Measurements from ENCODE around the gene OR8H1. TPM values are rescaled to one million over a fixed set of nuclear protein-coding genes. Genes with fewer than 3 reads are reported as not detected.

The OR8H1 gene
- total RNA-seq (not detected), polyA plus RNA-seq (not detected)

- ChIA-PET POLR2A (ENCODE audit: partially characterized antibody) (no interaction called here), CTCF (ENCODE audit: partially characterized antibody) (no interaction called here)
- peaks cover 0 to 8% of the 10 kb centered on the region in 2 donors for H3K9me3 ChIP-seq (ENCODE audit: control insufficient read depth in 1 of 2, low read length in 2 of 2)
- no peaks in the 10 kb centered on the region for H3K4me1 ChIP-seq (ENCODE audit: insufficient read depth, low read length)
- H3K27ac ChIP-seq (ENCODE audit: low read depth, low read length), result no peak within 1 kb of the TSS
- H3K4me1 Mint-ChIP-seq, result no peaks in the 10 kb centered on the region
- H3K4me3 Mint-ChIP-seq, result no peak within 1 kb of the TSS
- no peak within 1 kb of the TSS for H3K27ac Mint-ChIP-seq
- H3K27me3 ChIP-seq (ENCODE audit: insufficient read depth, low read length), result no peaks in the 10 kb centered on the region
- no peaks in the 10 kb centered on the region for H3K36me3 Mint-ChIP-seq
- no peaks in the 10 kb centered on the region for H3K27me3 Mint-ChIP-seq
- intact Hi-C loops (cut with micrococcal nuclease), result no loop called here
- H3K4me3 ChIP-seq (ENCODE audit: low read length in 2 of 2), result no peak within 1 kb of the TSS
- H3K36me3 ChIP-seq (ENCODE audit: insufficient read depth, low read length), result no peaks in the 10 kb centered on the region
- peaks cover 0 to 20% (median 7%) of the 10 kb centered on the region in 8 donors for H3K9me3 Mint-ChIP-seq
- no peak for DNase-seq
Measured at GRCh38 chr11:56292154-56292553, at the start of gene OR8H1. OR8H1 (minus strand) TSS chr11:56292254; CDS start chr11:56291062, 1,192 bp downstream.

- ChIA-PET POLR2A (ENCODE audit: partially characterized antibody) (no interaction called here), CTCF (ENCODE audit: partially characterized antibody) (no interaction called here)
- H3K36me3 Mint-ChIP-seq, result no peaks in the 10 kb centered on the region
- H3K4me3 ChIP-seq (ENCODE audit: low read length in 2 of 2), result no peak overlapping the region
- H3K4me1 Mint-ChIP-seq, result no peaks in the 10 kb centered on the region
- no peak overlapping the region for H3K27ac ChIP-seq (ENCODE audit: low read depth, low read length)
- H3K27me3 ChIP-seq (ENCODE audit: insufficient read depth, low read length), result no peaks in the 10 kb centered on the region
- H3K4me1 ChIP-seq (ENCODE audit: insufficient read depth, low read length), result no peaks in the 10 kb centered on the region
- no peaks in the 10 kb centered on the region for H3K9me3 ChIP-seq (ENCODE audit: control insufficient read depth in 1 of 2, low read length in 2 of 2)
- H3K4me3 Mint-ChIP-seq, result no peak overlapping the region
- peaks cover 5 to 40% (median 27%) of the 10 kb centered on the region in 8 donors for H3K9me3 Mint-ChIP-seq
- intact Hi-C loops (cut with micrococcal nuclease), result no loop called here
- DNase-seq, result no peak
- H3K36me3 ChIP-seq (ENCODE audit: insufficient read depth, low read length), result no peaks in the 10 kb centered on the region
- H3K27me3 Mint-ChIP-seq, result no peaks in the 10 kb centered on the region
- H3K27ac Mint-ChIP-seq, result no peak overlapping the region
Measured at GRCh38 chr11:56340289-56340688, 48.2 kb upstream of the OR8H1 start.

- no peak for DNase-seq
- Histone ChIP-seq H3K27ac (ENCODE audit: low read depth, low read length) (no peak overlapping the region), H3K4me3 (ENCODE audit: low read length in 2 of 2) (no peak overlapping the region), H3K27me3 (ENCODE audit: insufficient read depth, low read length) (no peaks in the 10 kb centered on the region), H3K9me3 (ENCODE audit: control insufficient read depth in 1 of 2, low read length in 2 of 2) (no peaks in the 10 kb centered on the region), H3K36me3 (ENCODE audit: insufficient read depth, low read length) (no peaks in the 10 kb centered on the region), H3K4me1 (ENCODE audit: insufficient read depth, low read length) (no peaks in the 10 kb centered on the region)
- Mint-ChIP-seq H3K27me3 (no peaks in the 10 kb centered on the region), H3K27ac (no peak overlapping the region), H3K4me3 (no peak overlapping the region), H3K9me3 (peaks cover 0 to 29% (median 14%) of the 10 kb centered on the region in 8 donors), H3K4me1 (no peaks in the 10 kb centered on the region), H3K36me3 (no peaks in the 10 kb centered on the region)
- intact Hi-C loops (cut with micrococcal nuclease), result no loop called here
- ChIA-PET CTCF (ENCODE audit: partially characterized antibody) (no interaction called here), POLR2A (ENCODE audit: partially characterized antibody) (no interaction called here)
Measured at GRCh38 chr11:56333156-56333555, 41.1 kb upstream of the OR8H1 start.

- ChIA-PET POLR2A (ENCODE audit: partially characterized antibody) (no interaction called here), CTCF (ENCODE audit: partially characterized antibody) (no interaction called here)
- no peaks in the 10 kb centered on the region for H3K27me3 ChIP-seq (ENCODE audit: insufficient read depth, low read length)
- Mint-ChIP-seq H3K36me3 (no peaks in the 10 kb centered on the region), H3K27ac (no peak overlapping the region), H3K4me1 (no peaks in the 10 kb centered on the region), H3K9me3 (peaks cover 0 to 28% (median 10%) of the 10 kb centered on the region in 8 donors), H3K27me3 (no peaks in the 10 kb centered on the region), H3K4me3 (no peak overlapping the region)
- no peaks in the 10 kb centered on the region for H3K9me3 ChIP-seq (ENCODE audit: control insufficient read depth in 1 of 2, low read length in 2 of 2)
- no peak overlapping the region for H3K4me3 ChIP-seq (ENCODE audit: low read length in 2 of 2)
- no peak overlapping the region for H3K27ac ChIP-seq (ENCODE audit: low read depth, low read length)
- no peaks in the 10 kb centered on the region for H3K4me1 ChIP-seq (ENCODE audit: insufficient read depth, low read length)
- no peak for DNase-seq
- intact Hi-C loops (cut with micrococcal nuclease), result no loop called here
- no peaks in the 10 kb centered on the region for H3K36me3 ChIP-seq (ENCODE audit: insufficient read depth, low read length)
Measured at GRCh38 chr11:56331861-56332491, 39.9 kb upstream of the OR8H1 start.

- Mint-ChIP-seq H3K9me3 (peaks cover 0 to 28% (median 9%) of the 10 kb centered on the region in 8 donors), H3K4me1 (no peaks in the 10 kb centered on the region), H3K27me3 (no peaks in the 10 kb centered on the region), H3K4me3 (no peak within 1 kb of the TSS), H3K36me3 (no peaks in the 10 kb centered on the region), H3K27ac (no peak within 1 kb of the TSS)
- CTCF ChIA-PET (ENCODE audit: partially characterized antibody), result no interaction called here
- no peak within 1 kb of the TSS for H3K4me3 ChIP-seq (ENCODE audit: low read length in 2 of 2)
- no peaks in the 10 kb centered on the region for H3K27me3 ChIP-seq (ENCODE audit: insufficient read depth, low read length)
- H3K9me3 ChIP-seq (ENCODE audit: control insufficient read depth in 1 of 2, low read length in 2 of 2), result no peaks in the 10 kb centered on the region
- POLR2A ChIA-PET (ENCODE audit: partially characterized antibody), result no interaction called here
- intact Hi-C loops (cut with micrococcal nuclease), result no loop called here
- no peak for DNase-seq
- no peak within 1 kb of the TSS for H3K27ac ChIP-seq (ENCODE audit: low read depth, low read length)
- H3K36me3 ChIP-seq (ENCODE audit: insufficient read depth, low read length), result no peaks in the 10 kb centered on the region
- H3K4me1 ChIP-seq (ENCODE audit: insufficient read depth, low read length), result no peaks in the 10 kb centered on the region
Measured at GRCh38 chr11:56314844-56315243, 22.8 kb upstream of the OR8H1 start, which contains the start of gene OR8K3. OR8K3 (plus strand) TSS chr11:56315144; CDS start chr11:56318307, 3,163 bp downstream.

GRCh38 chr11:56307836-56308235 is 15.8 kb upstream of the OR8H1 start:
- Histone ChIP-seq H3K27me3 (ENCODE audit: insufficient read depth, low read length) (no peaks in the 10 kb centered on the region), H3K36me3 (ENCODE audit: insufficient read depth, low read length) (no peaks in the 10 kb centered on the region), H3K9me3 (ENCODE audit: control insufficient read depth in 1 of 2, low read length in 2 of 2) (no peaks in the 10 kb centered on the region), H3K4me1 (ENCODE audit: insufficient read depth, low read length) (no peaks in the 10 kb centered on the region), H3K4me3 (ENCODE audit: low read length in 2 of 2) (no peak overlapping the region), H3K27ac (ENCODE audit: low read depth, low read length) (no peak overlapping the region)
- POLR2A ChIA-PET (ENCODE audit: partially characterized antibody), result no interaction called here
- no peaks in the 10 kb centered on the region for H3K27me3 Mint-ChIP-seq
- no peak overlapping the region for H3K27ac Mint-ChIP-seq
- no peak for DNase-seq
- CTCF ChIA-PET (ENCODE audit: partially characterized antibody), result no interaction called here
- H3K4me3 Mint-ChIP-seq, result no peak overlapping the region
- H3K36me3 Mint-ChIP-seq, result no peaks in the 10 kb centered on the region
- H3K4me1 Mint-ChIP-seq, result peaks cover 0 to 1% (median 0%) of the 10 kb centered on the region in 4 donors
- H3K9me3 Mint-ChIP-seq, result peaks cover 3 to 51% (median 26%) of the 10 kb centered on the region in 8 donors
- intact Hi-C loops (cut with micrococcal nuclease), result no loop called here

GRCh38 chr11:56296898-56297297 is 4.8 kb upstream of the OR8H1 start:
- Mint-ChIP-seq H3K4me1 (no peaks in the 10 kb centered on the region), H3K4me3 (no peak overlapping the region), H3K27ac (no peak overlapping the region), H3K9me3 (peaks cover 0 to 12% (median 7%) of the 10 kb centered on the region in 8 donors), H3K36me3 (no peaks in the 10 kb centered on the region), H3K27me3 (no peaks in the 10 kb centered on the region)
- H3K27ac ChIP-seq (ENCODE audit: low read depth, low read length), result no peak overlapping the region
- H3K4me3 ChIP-seq (ENCODE audit: low read length in 2 of 2), result no peak overlapping the region
- no peaks in the 10 kb centered on the region for H3K4me1 ChIP-seq (ENCODE audit: insufficient read depth, low read length)
- POLR2A ChIA-PET (ENCODE audit: partially characterized antibody), result no interaction called here
- H3K27me3 ChIP-seq (ENCODE audit: insufficient read depth, low read length), result no peaks in the 10 kb centered on the region
- no peak for DNase-seq
- H3K9me3 ChIP-seq (ENCODE audit: control insufficient read depth in 1 of 2, low read length in 2 of 2), result peaks cover 0 to 9% of the 10 kb centered on the region in 2 donors
- no peaks in the 10 kb centered on the region for H3K36me3 ChIP-seq (ENCODE audit: insufficient read depth, low read length)
- CTCF ChIA-PET (ENCODE audit: partially characterized antibody), result no interaction called here
- intact Hi-C loops (cut with micrococcal nuclease), result no loop called here

Data from CD4-positive, alpha-beta memory T cell (primary cell).